ENCODE measurements around the gene KRT5.

Gene KRT5

GRCh38 chr12:52534482-52534881, 14.3 kb upstream of the KRT5 start:
- H3K27me3 ChIP-seq (ENCODE audit: control insufficient read depth, insufficient read depth, low read length) = no peaks in the 10 kb centered on the region
- H3K9ac ChIP-seq (ENCODE audit: low read length) = no peak overlapping the region
- no peak overlapping the region for H3K27ac ChIP-seq (ENCODE audit: low read length)

GRCh38 chr12:52533686-52534470, 13.7 kb upstream of the KRT5 start:
- Histone ChIP-seq H3K4me3 (ENCODE audit: low read length) (no peak overlapping the region), H3K9ac (ENCODE audit: low read length) (no peak overlapping the region), H3K9me3 (ENCODE audit: control insufficient read depth, low read depth, low read length) (no peaks in the 10 kb centered on the region), H3K27ac (ENCODE audit: low read length) (no peak overlapping the region), H3K36me3 (ENCODE audit: control insufficient read depth, low read depth, low read length) (no peaks in the 10 kb centered on the region), H3K4me1 (ENCODE audit: control insufficient read depth, low read depth, low read length) (no peaks in the 10 kb centered on the region), H3K27me3 (ENCODE audit: control insufficient read depth, insufficient read depth, low read length) (no peaks in the 10 kb centered on the region)

More at GRCh38 chr12:52534482-52534881, 14.3 kb upstream of the KRT5 start:
- Histone ChIP-seq H3K4me1 (ENCODE audit: control insufficient read depth, low read depth, low read length) (no peaks in the 10 kb centered on the region), H3K9me3 (ENCODE audit: control insufficient read depth, low read depth, low read length) (no peaks in the 10 kb centered on the region), H3K4me3 (ENCODE audit: low read length) (no peak overlapping the region), H3K36me3 (ENCODE audit: control insufficient read depth, low read depth, low read length) (no peaks in the 10 kb centered on the region)

- Histone ChIP-seq H3K4me1 (ENCODE audit: control insufficient read depth, low read depth, low read length) (no peaks in the 10 kb centered on the region), H3K9me3 (ENCODE audit: control insufficient read depth, low read depth, low read length) (no peaks in the 10 kb centered on the region), H3K27ac (ENCODE audit: low read length) (no peak overlapping the region), H3K9ac (ENCODE audit: low read length) (no peak overlapping the region), H3K27me3 (ENCODE audit: control insufficient read depth, insufficient read depth, low read length) (no peaks in the 10 kb centered on the region), H3K36me3 (ENCODE audit: control insufficient read depth, low read depth, low read length) (no peaks in the 10 kb centered on the region), H3K4me3 (ENCODE audit: low read length) (no peak overlapping the region)
These were observed 12.4 kb upstream of the KRT5 start for GRCh38 chr12:52532636-52533035.

- no peaks in the 10 kb centered on the region for H3K9me3 ChIP-seq (ENCODE audit: control insufficient read depth, low read depth, low read length)
- H3K27ac ChIP-seq (ENCODE audit: low read length) = no peak overlapping the region
- H3K9ac ChIP-seq (ENCODE audit: low read length) = no peak overlapping the region
- no peak overlapping the region for H3K4me3 ChIP-seq (ENCODE audit: low read length)
- no peaks in the 10 kb centered on the region for H3K27me3 ChIP-seq (ENCODE audit: control insufficient read depth, insufficient read depth, low read length)
- H3K4me1 ChIP-seq (ENCODE audit: control insufficient read depth, low read depth, low read length) = no peaks in the 10 kb centered on the region
- no peaks in the 10 kb centered on the region for H3K36me3 ChIP-seq (ENCODE audit: control insufficient read depth, low read depth, low read length)
These were observed 11.5 kb upstream of the KRT5 start for GRCh38 chr12:52531566-52532300.

GRCh38 chr12:52530905-52531304, 10.7 kb upstream of the KRT5 start:
- no peaks in the 10 kb centered on the region for H3K36me3 ChIP-seq (ENCODE audit: control insufficient read depth, low read depth, low read length)
- H3K9me3 ChIP-seq (ENCODE audit: control insufficient read depth, low read depth, low read length) = no peaks in the 10 kb centered on the region
- H3K4me1 ChIP-seq (ENCODE audit: control insufficient read depth, low read depth, low read length) = no peaks in the 10 kb centered on the region
- H3K4me3 ChIP-seq (ENCODE audit: low read length) = no peak overlapping the region
- no peak overlapping the region for H3K9ac ChIP-seq (ENCODE audit: low read length)
- no peaks in the 10 kb centered on the region for H3K27me3 ChIP-seq (ENCODE audit: control insufficient read depth, insufficient read depth, low read length)
- H3K27ac ChIP-seq (ENCODE audit: low read length) = no peak overlapping the region

GRCh38 chr12:52530366-52530765, 10.2 kb upstream of the KRT5 start:
- Histone ChIP-seq H3K4me3 (ENCODE audit: low read length) (no peak overlapping the region), H3K27ac (ENCODE audit: low read length) (no peak overlapping the region), H3K36me3 (ENCODE audit: control insufficient read depth, low read depth, low read length) (no peaks in the 10 kb centered on the region), H3K9ac (ENCODE audit: low read length) (no peak overlapping the region), H3K9me3 (ENCODE audit: control insufficient read depth, low read depth, low read length) (no peaks in the 10 kb centered on the region), H3K27me3 (ENCODE audit: control insufficient read depth, insufficient read depth, low read length) (no peaks in the 10 kb centered on the region), H3K4me1 (ENCODE audit: control insufficient read depth, low read depth, low read length) (no peaks in the 10 kb centered on the region)

- no peak overlapping the region for H3K4me3 ChIP-seq (ENCODE audit: low read length)
- no peaks in the 10 kb centered on the region for H3K36me3 ChIP-seq (ENCODE audit: control insufficient read depth, low read depth, low read length)
- H3K9ac ChIP-seq (ENCODE audit: low read length) = no peak overlapping the region
- no peaks in the 10 kb centered on the region for H3K4me1 ChIP-seq (ENCODE audit: control insufficient read depth, low read depth, low read length)
- H3K27ac ChIP-seq (ENCODE audit: low read length) = no peak overlapping the region
- no peaks in the 10 kb centered on the region for H3K9me3 ChIP-seq (ENCODE audit: control insufficient read depth, low read depth, low read length)
- no peaks in the 10 kb centered on the region for H3K27me3 ChIP-seq (ENCODE audit: control insufficient read depth, insufficient read depth, low read length)
These were observed 9.7 kb upstream of the KRT5 start for GRCh38 chr12:52529846-52530245.

GRCh38 chr12:52529417-52529816, 9.2 kb upstream of the KRT5 start:
- no peaks in the 10 kb centered on the region for H3K9me3 ChIP-seq (ENCODE audit: control insufficient read depth, low read depth, low read length)
- H3K4me3 ChIP-seq (ENCODE audit: low read length) = no peak overlapping the region
- no peaks in the 10 kb centered on the region for H3K4me1 ChIP-seq (ENCODE audit: control insufficient read depth, low read depth, low read length)
- H3K9ac ChIP-seq (ENCODE audit: low read length) = no peak overlapping the region
- H3K36me3 ChIP-seq (ENCODE audit: control insufficient read depth, low read depth, low read length) = no peaks in the 10 kb centered on the region
- H3K27ac ChIP-seq (ENCODE audit: low read length) = no peak overlapping the region
- no peaks in the 10 kb centered on the region for H3K27me3 ChIP-seq (ENCODE audit: control insufficient read depth, insufficient read depth, low read length)

GRCh38 chr12:52528641-52529143, 8.5 kb upstream of the KRT5 start:
- H3K9me3 ChIP-seq (ENCODE audit: control insufficient read depth, low read depth, low read length) = no peaks in the 10 kb centered on the region
- no peak overlapping the region for H3K9ac ChIP-seq (ENCODE audit: low read length)
- H3K27me3 ChIP-seq (ENCODE audit: control insufficient read depth, insufficient read depth, low read length) = no peaks in the 10 kb centered on the region
- no peak overlapping the region for H3K4me3 ChIP-seq (ENCODE audit: low read length)
- H3K36me3 ChIP-seq (ENCODE audit: control insufficient read depth, low read depth, low read length) = no peaks in the 10 kb centered on the region
- H3K4me1 ChIP-seq (ENCODE audit: control insufficient read depth, low read depth, low read length) = no peaks in the 10 kb centered on the region
- H3K27ac ChIP-seq (ENCODE audit: low read length) = no peak overlapping the region

- no peaks in the 10 kb centered on the region for H3K4me1 ChIP-seq (ENCODE audit: control insufficient read depth, low read depth, low read length)
- no peaks in the 10 kb centered on the region for H3K27me3 ChIP-seq (ENCODE audit: control insufficient read depth, insufficient read depth, low read length)
- no peak overlapping the region for H3K27ac ChIP-seq (ENCODE audit: low read length)
- H3K9ac ChIP-seq (ENCODE audit: low read length) = no peak overlapping the region
- H3K36me3 ChIP-seq (ENCODE audit: control insufficient read depth, low read depth, low read length) = no peaks in the 10 kb centered on the region
- no peak overlapping the region for H3K4me3 ChIP-seq (ENCODE audit: low read length)
- no peaks in the 10 kb centered on the region for H3K9me3 ChIP-seq (ENCODE audit: control insufficient read depth, low read depth, low read length)
These were observed 7.1 kb upstream of the KRT5 start for GRCh38 chr12:52527121-52527800.

GRCh38 chr12:52526511-52526951, 6.3 kb upstream of the KRT5 start:
- H3K9ac ChIP-seq (ENCODE audit: low read length) = no peak overlapping the region
- H3K36me3 ChIP-seq (ENCODE audit: control insufficient read depth, low read depth, low read length) = no peaks in the 10 kb centered on the region
- no peak overlapping the region for H3K27ac ChIP-seq (ENCODE audit: low read length)
- H3K27me3 ChIP-seq (ENCODE audit: control insufficient read depth, insufficient read depth, low read length) = no peaks in the 10 kb centered on the region
- no peaks in the 10 kb centered on the region for H3K9me3 ChIP-seq (ENCODE audit: control insufficient read depth, low read depth, low read length)
- H3K4me1 ChIP-seq (ENCODE audit: control insufficient read depth, low read depth, low read length) = no peaks in the 10 kb centered on the region
- no peak overlapping the region for H3K4me3 ChIP-seq (ENCODE audit: low read length)
